GM12892 (cell line): Measurements from ENCODE around the gene PIM3.

ENCODE experiments used
- POLR2A ChIP-seq: IDR thresholded peaks from 2 replicates; pipeline ENCODE4 v1.6.1; 2011; ENCODE audit warnings: low read depth, low read length, control low read depth
- TAF1 ChIP-seq: IDR thresholded peaks from 2 replicates; pipeline ENCODE4 v1.6.1; 2011; ENCODE audit warnings: low read depth, mild to moderate bottlenecking, control low read depth, low read length, borderline replicate concordance

- TF ChIP-seq TAF1 = no peak
- TF ChIP-seq POLR2A = no peak
Measured at GRCh38 chr22:49920859-49921258, 39.7 kb upstream of the PIM3 start.
